Measurements from ENCODE around the gene KCND3. TPM values are rescaled to one million over a fixed set of nuclear protein-coding genes. Genes with fewer than 3 reads are reported as not detected.
A peak's percentile ranks its signal among the peaks of the same experiment; 100 is the strongest.

The KCND3 gene
- total and polyA plus RNA-seq, 2 donors from 2014 or later = 1.2 to 12.6 TPM

GRCh38 chr1:111749628-111750027 lies 239.8 kb downstream of the KCND3 start:
- no peaks in the 10 kb centered on the region for H3K9me3 ChIP-seq (ENCODE audit: control insufficient read depth in 2 of 3, insufficient read depth in 1 of 3, low read length in 3 of 3)
- intact Hi-C loops (cut with DNase I) = loop anchor here (10.0 kb wide), 2 partner anchors 235 to 265 kb away; no protein-coding TSS in a partner anchor
- no peak overlapping the region for H3K4me3 ChIP-seq (ENCODE audit: low read length in 3 of 3)
- H3K4me1 ChIP-seq (ENCODE audit: control insufficient read depth in 2 of 3, insufficient read depth in 2 of 3, low read depth in 1 of 3, low read length in 3 of 3) = peaks cover 0 to 1% (median under 1%) of the 10 kb centered on the region in 3 donors
- no peaks in the 10 kb centered on the region for H3K27me3 ChIP-seq (ENCODE audit: control insufficient read depth, insufficient read depth, low read length)
- no peak overlapping the region for H3K9ac ChIP-seq (ENCODE audit: low read length in 3 of 3)
- TF ChIP-seq CTCF (IDR thresholded peaks at IDR 0.05; ENCODE audit: borderline replicate concordance, extremely low read depth, insufficient read depth) = no peak
- H3K36me3 ChIP-seq (ENCODE audit: control insufficient read depth in 2 of 3, insufficient read depth in 3 of 3, low read length in 3 of 3) = no peaks in the 10 kb centered on the region
- H3K27ac ChIP-seq (ENCODE audit: low read depth in 2 of 2, low read length in 2 of 2) = no peak overlapping the region
- DNase-seq (no peak), FAIRE-seq (no peak)

- FAIRE-seq (no peak), DNase-seq (no peak)
- intact Hi-C loops (cut with DNase I) = no loop called here
- Histone ChIP-seq H3K27me3 (ENCODE audit: control insufficient read depth, insufficient read depth, low read length) (no peaks in the 10 kb centered on the region), H3K36me3 (ENCODE audit: control insufficient read depth in 2 of 3, insufficient read depth in 3 of 3, low read length in 3 of 3) (no peaks in the 10 kb centered on the region), H3K9me3 (ENCODE audit: control insufficient read depth in 2 of 3, insufficient read depth in 1 of 3, low read length in 3 of 3) (no peaks in the 10 kb centered on the region), H3K4me1 (ENCODE audit: control insufficient read depth in 2 of 3, insufficient read depth in 2 of 3, low read depth in 1 of 3, low read length in 3 of 3) (no peaks in the 10 kb centered on the region), H3K9ac (ENCODE audit: low read length in 3 of 3) (no peak overlapping the region), H3K4me3 (ENCODE audit: low read length in 3 of 3) (no peak overlapping the region), H3K27ac (ENCODE audit: low read depth in 2 of 2, low read length in 2 of 2) (no peak overlapping the region)
- TF ChIP-seq CTCF (IDR thresholded peaks at IDR 0.05; ENCODE audit: borderline replicate concordance, extremely low read depth, insufficient read depth) = no peak
Measured at GRCh38 chr1:111747947-111748346, 241.5 kb downstream of the KCND3 start.

- Histone ChIP-seq H3K27me3 (ENCODE audit: control insufficient read depth, insufficient read depth, low read length) (no peaks in the 10 kb centered on the region), H3K4me1 (ENCODE audit: control insufficient read depth in 2 of 3, insufficient read depth in 2 of 3, low read depth in 1 of 3, low read length in 3 of 3) (no peaks in the 10 kb centered on the region), H3K9ac (ENCODE audit: low read length in 3 of 3) (no peak overlapping the region), H3K36me3 (ENCODE audit: control insufficient read depth in 2 of 3, insufficient read depth in 3 of 3, low read length in 3 of 3) (no peaks in the 10 kb centered on the region), H3K27ac (ENCODE audit: low read depth in 2 of 2, low read length in 2 of 2) (no peak overlapping the region), H3K9me3 (ENCODE audit: control insufficient read depth in 2 of 3, insufficient read depth in 1 of 3, low read length in 3 of 3) (no peaks in the 10 kb centered on the region), H3K4me3 (ENCODE audit: low read length in 3 of 3) (no peak overlapping the region)
- intact Hi-C loops (cut with DNase I) = no loop called here
- TF ChIP-seq CTCF (IDR thresholded peaks at IDR 0.05; ENCODE audit: borderline replicate concordance, extremely low read depth, insufficient read depth) = peak; percentile 73
- DNase-seq = peak in 1 of 5 donors; percentile 48
- no peak for FAIRE-seq
Measured at GRCh38 chr1:111747282-111747734, 242.2 kb downstream of the KCND3 start.

- Histone ChIP-seq H3K9me3 (ENCODE audit: control insufficient read depth in 2 of 3, insufficient read depth in 1 of 3, low read length in 3 of 3) (no peaks in the 10 kb centered on the region), H3K9ac (ENCODE audit: low read length in 3 of 3) (no peak overlapping the region), H3K36me3 (ENCODE audit: control insufficient read depth in 2 of 3, insufficient read depth in 3 of 3, low read length in 3 of 3) (no peaks in the 10 kb centered on the region), H3K4me1 (ENCODE audit: control insufficient read depth in 2 of 3, insufficient read depth in 2 of 3, low read depth in 1 of 3, low read length in 3 of 3) (no peaks in the 10 kb centered on the region), H3K27ac (ENCODE audit: low read depth in 2 of 2, low read length in 2 of 2) (no peak overlapping the region), H3K4me3 (ENCODE audit: low read length in 3 of 3) (no peak overlapping the region), H3K27me3 (ENCODE audit: control insufficient read depth, insufficient read depth, low read length) (no peaks in the 10 kb centered on the region)
- TF ChIP-seq CTCF (IDR thresholded peaks at IDR 0.05; ENCODE audit: borderline replicate concordance, extremely low read depth, insufficient read depth) = no peak
- intact Hi-C loops (cut with DNase I) = no loop called here
- no peak for DNase-seq
- FAIRE-seq = no peak
Measured at GRCh38 chr1:111746614-111746999, 242.9 kb downstream of the KCND3 start.

Measured in kidney (tissue), 14 donors.